Measurements from ENCODE around the gene SGSM2. TPM values are rescaled to one million over a fixed set of nuclear protein-coding genes. Genes with fewer than 3 reads are reported as not detected.

The SGSM2 gene
- total RNA-seq, 1 donor from 2014 or later, result 57.1 TPM

GRCh38 chr17:2380950-2381649 lies 43.8 kb downstream of the SGSM2 start:
- no peak for FAIRE-seq
- DNase-seq (ENCODE audit: low spot score in 2 of 2), result no peak

GRCh38 chr17:2383628-2384167 lies 46.4 kb downstream of the SGSM2 start:
- DNase-seq (ENCODE audit: low spot score in 2 of 2) (no peak), FAIRE-seq (no peak)

GRCh38 chr17:2384439-2385127 lies 47.3 kb downstream of the SGSM2 start:
- FAIRE-seq (no peak), DNase-seq (ENCODE audit: low spot score in 2 of 2) (no peak)

- FAIRE-seq (no peak), DNase-seq (ENCODE audit: low spot score in 2 of 2) (no peak)
These were observed 48.2 kb downstream of the SGSM2 start for GRCh38 chr17:2385240-2386210.

GRCh38 chr17:2386400-2387085 lies 49.2 kb downstream of the SGSM2 start:
- DNase-seq (ENCODE audit: low spot score in 2 of 2), result no peak
- no peak for FAIRE-seq

DNA sequence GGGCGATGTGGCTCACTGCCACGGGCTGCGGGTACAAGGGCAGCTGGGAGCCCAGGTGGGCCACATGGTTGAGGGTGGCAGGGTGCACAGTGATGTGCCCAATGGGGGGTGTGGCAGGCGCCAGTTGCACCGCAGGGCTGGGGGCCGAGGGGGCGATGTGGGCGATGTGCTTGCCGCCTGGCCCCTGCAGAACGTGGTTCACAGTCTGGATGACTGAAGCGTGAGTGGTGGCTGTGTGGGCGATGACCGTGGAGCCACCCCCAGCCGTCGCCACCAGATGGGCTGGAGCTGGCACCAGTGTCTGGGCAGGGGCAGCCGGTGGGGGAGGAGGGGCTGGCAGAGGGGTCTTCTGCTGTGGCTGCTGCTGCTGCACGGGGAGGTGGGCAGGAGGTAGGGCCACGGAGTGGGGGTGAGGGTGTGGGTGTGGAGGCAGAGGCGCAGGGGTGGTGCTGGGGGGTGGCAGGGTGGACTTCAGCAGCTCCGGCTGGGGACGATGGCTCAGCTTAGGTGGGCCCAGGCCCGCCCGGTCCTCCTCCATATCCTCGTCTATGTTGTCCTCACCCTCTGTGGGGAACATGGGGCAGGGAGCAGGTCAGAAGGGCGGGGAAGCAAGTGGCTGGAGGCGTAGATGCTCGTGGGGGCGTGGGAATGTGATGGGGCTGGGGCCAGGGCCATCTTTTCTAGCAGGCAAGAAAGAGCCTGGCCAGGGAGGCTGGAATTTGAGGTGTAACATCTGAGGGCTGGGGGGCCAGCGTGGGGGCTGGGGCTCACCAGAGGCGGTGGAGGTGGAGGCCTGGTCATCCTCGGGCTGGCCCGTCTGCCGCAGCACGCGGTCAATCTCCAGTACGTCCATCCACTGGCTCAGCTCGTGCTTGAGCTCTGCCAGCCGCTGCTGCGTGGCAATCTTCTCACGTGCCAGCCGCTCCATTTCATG lies 50.1 kb downstream of the SGSM2 start:
- FAIRE-seq (no peak), DNase-seq (ENCODE audit: low spot score in 2 of 2) (no peak)

- DNase-seq (ENCODE audit: low spot score in 2 of 2), result no peak
- FAIRE-seq, result no peak
These were observed 50.9 kb downstream of the SGSM2 start for GRCh38 chr17:2388020-2388682.

DNA sequence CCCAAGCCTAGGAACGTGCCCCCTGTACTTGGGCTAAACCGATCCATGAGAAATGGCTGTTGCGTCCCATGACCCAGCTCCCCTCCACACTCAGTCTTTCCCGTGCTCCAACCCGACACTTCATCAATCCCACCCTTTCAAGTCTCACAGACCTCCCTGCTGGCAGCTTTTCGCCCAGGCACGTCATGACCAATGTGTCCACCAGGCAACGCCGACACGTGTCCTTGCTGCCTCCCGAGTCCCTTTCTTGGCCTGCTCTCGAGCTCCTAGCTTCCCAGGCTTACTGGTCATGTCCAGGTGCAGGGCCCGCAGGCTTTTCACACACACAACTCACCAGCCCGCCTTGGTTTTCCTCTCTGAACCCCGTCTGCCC lies 51.4 kb downstream of the SGSM2 start:
- FAIRE-seq, result no peak
- no peak for DNase-seq (ENCODE audit: low spot score in 2 of 2)

GRCh38 chr17:2390199-2390836 lies 53.0 kb downstream of the SGSM2 start:
- FAIRE-seq, result no peak
- no peak for DNase-seq (ENCODE audit: low spot score in 2 of 2)

DNA sequence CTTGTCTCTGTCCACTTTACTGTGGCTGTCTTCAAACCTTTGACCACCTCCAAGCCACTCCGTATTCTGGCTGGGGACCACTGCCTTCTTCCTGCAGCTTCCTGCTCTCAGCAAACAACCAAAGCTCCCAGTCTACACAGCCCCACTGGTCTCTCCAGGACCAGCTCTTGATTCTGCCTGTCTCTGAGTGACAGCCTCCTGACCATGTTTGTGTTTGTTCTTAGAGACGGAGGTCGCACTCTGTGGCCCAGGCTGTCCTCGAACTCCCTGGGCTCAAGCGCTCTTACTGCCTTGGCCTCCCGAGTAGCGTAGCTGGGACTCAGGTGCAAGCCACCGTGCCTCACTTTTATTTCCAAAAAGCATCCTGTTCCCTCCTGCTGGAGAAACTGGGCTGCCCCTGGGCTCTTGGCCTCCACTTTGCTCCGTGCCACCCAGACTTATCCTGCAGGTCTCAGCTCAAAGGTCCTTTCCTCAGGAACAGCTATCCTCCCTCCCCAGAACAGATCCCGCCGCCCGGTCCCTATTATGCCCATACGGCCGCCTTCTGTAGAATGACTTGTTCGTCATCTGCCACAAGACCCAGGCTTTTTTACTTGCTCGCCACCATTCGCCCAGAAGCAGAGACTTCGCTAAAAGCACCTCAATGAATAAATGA lies 54.4 kb downstream of the SGSM2 start:
- DNase-seq (ENCODE audit: low spot score in 2 of 2), result no peak
- FAIRE-seq, result no peak

GRCh38 chr17:2392252-2393173 lies 55.2 kb downstream of the SGSM2 start:
- FAIRE-seq (no peak), DNase-seq (ENCODE audit: low spot score in 2 of 2) (peak; percentile 93 to 97)

GRCh38 chr17:2393174-2393953 lies 56.1 kb downstream of the SGSM2 start:
- peak; percentile 89 to 95 for DNase-seq (ENCODE audit: low spot score in 2 of 2)
- no peak for FAIRE-seq

GRCh38 chr17:2393954-2394749 lies 56.9 kb downstream of the SGSM2 start:
- DNase-seq (ENCODE audit: low spot score in 2 of 2) (no peak), FAIRE-seq (no peak)

- FAIRE-seq (no peak), DNase-seq (ENCODE audit: low spot score in 2 of 2) (no peak)
These were observed 57.5 kb downstream of the SGSM2 start for GRCh38 chr17:2394775-2395201.
